Measurements from ENCODE around the gene SIRT1.

The SIRT1 gene

GRCh38 chr10:67914777-67915340, 30.4 kb downstream of the SIRT1 start:
- H3K4me3 ChIP-seq (ENCODE audit: low read depth, low read length): no peak overlapping the region
- TF ChIP-seq, protein P1, sequence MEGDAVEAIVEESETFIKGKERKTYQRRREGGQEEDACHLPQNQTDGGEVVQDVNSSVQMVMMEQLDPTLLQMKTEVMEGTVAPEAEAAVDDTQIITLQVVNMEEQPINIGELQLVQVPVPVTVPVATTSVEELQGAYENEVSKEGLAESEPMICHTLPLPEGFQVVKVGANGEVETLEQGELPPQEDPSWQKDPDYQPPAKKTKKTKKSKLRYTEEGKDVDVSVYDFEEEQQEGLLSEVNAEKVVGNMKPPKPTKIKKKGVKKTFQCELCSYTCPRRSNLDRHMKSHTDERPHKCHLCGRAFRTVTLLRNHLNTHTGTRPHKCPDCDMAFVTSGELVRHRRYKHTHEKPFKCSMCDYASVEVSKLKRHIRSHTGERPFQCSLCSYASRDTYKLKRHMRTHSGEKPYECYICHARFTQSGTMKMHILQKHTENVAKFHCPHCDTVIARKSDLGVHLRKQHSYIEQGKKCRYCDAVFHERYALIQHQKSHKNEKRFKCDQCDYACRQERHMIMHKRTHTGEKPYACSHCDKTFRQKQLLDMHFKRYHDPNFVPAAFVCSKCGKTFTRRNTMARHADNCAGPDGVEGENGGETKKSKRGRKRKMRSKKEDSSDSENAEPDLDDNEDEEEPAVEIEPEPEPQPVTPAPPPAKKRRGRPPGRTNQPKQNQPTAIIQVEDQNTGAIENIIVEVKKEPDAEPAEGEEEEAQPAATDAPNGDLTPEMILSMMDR (IDR thresholded peaks at IDR 0.05; ENCODE audit: borderline replicate concordance, insufficient read depth, low read depth, low read length): no peak

DNA sequence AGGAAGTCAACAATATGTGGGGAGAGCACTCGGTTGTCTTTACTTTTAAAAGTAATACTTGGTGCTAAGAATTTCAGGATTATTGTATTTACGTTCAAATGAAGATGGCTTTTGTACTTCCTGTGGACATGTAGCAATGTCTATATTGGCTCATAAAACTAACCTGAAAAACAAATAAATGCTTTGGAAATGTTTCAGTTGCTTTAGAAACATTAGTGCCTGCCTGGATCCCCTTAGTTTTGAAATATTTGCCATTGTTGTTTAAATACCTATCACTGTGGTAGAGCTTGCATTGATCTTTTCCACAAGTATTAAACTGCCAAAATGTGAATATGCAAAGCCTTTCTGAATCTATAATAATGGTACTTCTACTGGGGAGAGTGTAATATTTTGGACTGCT, 32.7 kb downstream of the SIRT1 start:
- H3K4me3 ChIP-seq (ENCODE audit: low read depth, low read length): no peak overlapping the region
- TF ChIP-seq, protein P1 (IDR thresholded peaks at IDR 0.05; ENCODE audit: borderline replicate concordance, insufficient read depth, low read depth, low read length): no peak

DNA sequence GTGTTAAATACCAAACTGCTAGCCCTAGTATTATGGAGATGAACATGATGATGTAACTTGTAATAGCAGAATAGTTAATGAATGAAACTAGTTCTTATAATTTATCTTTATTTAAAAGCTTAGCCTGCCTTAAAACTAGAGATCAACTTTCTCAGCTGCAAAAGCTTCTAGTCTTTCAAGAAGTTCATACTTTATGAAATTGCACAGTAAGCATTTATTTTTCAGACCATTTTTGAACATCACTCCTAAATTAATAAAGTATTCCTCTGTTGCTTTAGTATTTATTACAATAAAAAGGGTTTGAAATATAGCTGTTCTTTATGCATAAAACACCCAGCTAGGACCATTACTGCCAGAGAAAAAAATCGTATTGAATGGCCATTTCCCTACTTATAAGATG, 33.2 kb downstream of the SIRT1 start:
- TF ChIP-seq, protein P1 (IDR thresholded peaks at IDR 0.05; ENCODE audit: borderline replicate concordance, insufficient read depth, low read depth, low read length): no peak
- no peak overlapping the region for H3K4me3 ChIP-seq (ENCODE audit: low read depth, low read length)

DNA sequence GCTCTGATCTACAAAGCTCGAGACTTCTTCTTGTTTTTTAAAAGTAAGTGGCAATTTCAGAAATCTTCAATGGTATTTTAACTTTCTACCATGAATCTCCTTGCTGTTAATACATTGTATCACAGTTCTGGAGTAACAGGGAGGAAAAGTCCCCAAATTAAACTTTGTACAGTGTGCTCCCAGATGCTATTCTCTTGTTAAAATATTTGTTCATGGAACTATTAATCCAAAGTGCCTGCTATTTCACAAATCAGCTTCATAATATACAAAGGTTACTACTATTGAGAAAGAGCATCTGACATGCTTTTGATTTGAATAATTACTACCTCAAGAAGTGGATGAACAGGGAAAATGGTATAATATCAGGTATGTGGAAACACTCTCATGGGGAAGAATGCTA, 36.6 kb downstream of the SIRT1 start:
- TF ChIP-seq, protein P1 (IDR thresholded peaks at IDR 0.05; ENCODE audit: borderline replicate concordance, insufficient read depth, low read depth, low read length): no peak
- H3K4me3 ChIP-seq (ENCODE audit: low read depth, low read length): no peak overlapping the region

DNA sequence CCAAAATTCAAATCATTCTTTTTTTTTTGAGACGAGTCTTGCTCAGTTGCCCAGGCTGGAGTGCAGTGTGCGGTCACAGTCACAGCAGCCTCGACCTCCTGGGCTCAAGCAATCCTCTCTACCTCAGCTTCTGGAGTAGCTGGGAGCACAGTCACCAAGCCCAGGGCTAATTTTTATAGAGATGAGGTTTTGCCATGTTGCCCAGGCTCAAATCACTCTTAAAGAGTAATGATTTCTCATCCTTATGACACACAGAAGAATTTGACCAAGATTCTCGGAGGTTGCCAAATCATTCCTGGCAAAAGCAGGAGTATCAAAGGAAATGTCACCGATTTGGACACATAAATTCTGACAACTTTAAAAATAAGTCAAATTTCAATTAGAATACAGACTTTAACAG, 39.1 kb downstream of the SIRT1 start:
- TF ChIP-seq, protein P1 (IDR thresholded peaks at IDR 0.05; ENCODE audit: borderline replicate concordance, insufficient read depth, low read depth, low read length): no peak
- no peak overlapping the region for H3K4me3 ChIP-seq (ENCODE audit: low read depth, low read length)

- H3K4me3 ChIP-seq (ENCODE audit: low read depth, low read length): no peak overlapping the region
- TF ChIP-seq, protein P1 (IDR thresholded peaks at IDR 0.05; ENCODE audit: borderline replicate concordance, insufficient read depth, low read depth, low read length): no peak
Measured at GRCh38 chr10:67924136-67924535, 39.7 kb downstream of the SIRT1 start.

- no peak overlapping the region for H3K4me3 ChIP-seq (ENCODE audit: low read depth, low read length)
- TF ChIP-seq, protein P1 (IDR thresholded peaks at IDR 0.05; ENCODE audit: borderline replicate concordance, insufficient read depth, low read depth, low read length): no peak
Measured at GRCh38 chr10:67925449-67926005, 41.1 kb downstream of the SIRT1 start.
